ENCODE data around the gene SMG9. TPM values are rescaled to one million over a fixed set of nuclear protein-coding genes. Genes with fewer than 3 reads are reported as not detected.

The SMG9 gene
- polyA plus RNA-seq, 1 experiment: 14.8 TPM

- no peak for DNase-seq (ENCODE audit: low read depth)
- H3K36me3 ChIP-seq (ENCODE audit: control insufficient read depth, insufficient read depth, low read length): peaks cover 11% of the 10 kb centered on the region
- POLR2A ChIA-PET: interaction anchor here (0.6 to 1.1 kb wide), 2 partner anchors 11 to 45 kb away, joined by 3 read pairs; no protein-coding TSS in a partner anchor
- peak overlapping the region; percentile 62 for H3K4me3 ChIP-seq (ENCODE audit: low read depth, low read length)
- H3K27me3 ChIP-seq (ENCODE audit: control insufficient read depth, insufficient read depth, low read length): no peaks in the 10 kb centered on the region
- CTCF ChIA-PET: interaction anchor here (2.7 to 6.2 kb wide), 2 partner anchors 8 to 14 kb away, joined by 10 to 44 read pairs; no protein-coding TSS in a partner anchor
- no peak for TF ChIP-seq CTCF (IDR thresholded peaks at IDR 0.05; ENCODE audit: insufficient read depth, low read depth, low read length)
These were observed 584 bp downstream of the SMG9 start for GRCh38 chr19:43754253-43754502.

GRCh38 chr19:43752287-43752875 lies 2.4 kb downstream of the SMG9 start:
- peaks cover 20% of the 10 kb centered on the region for H3K36me3 ChIP-seq (ENCODE audit: control insufficient read depth, insufficient read depth, low read length)
- DNase-seq (ENCODE audit: low read depth): no peak
- POLR2A ChIA-PET: interaction anchor here (0.7 to 1.0 kb wide), 2 partner anchors 12 to 82 kb away, joined by 3 to 8 read pairs; no protein-coding TSS in a partner anchor

GRCh38 chr19:43751466-43752220 lies 3.1 kb downstream of the SMG9 start:
- H3K4me3 ChIP-seq (ENCODE audit: low read depth, low read length): no peak overlapping the region
- peaks cover 21% of the 10 kb centered on the region for H3K36me3 ChIP-seq (ENCODE audit: control insufficient read depth, insufficient read depth, low read length)
- H3K27me3 ChIP-seq (ENCODE audit: control insufficient read depth, insufficient read depth, low read length): no peaks in the 10 kb centered on the region
- no peak for DNase-seq (ENCODE audit: low read depth)
- TF ChIP-seq CTCF (IDR thresholded peaks at IDR 0.05; ENCODE audit: insufficient read depth, low read depth, low read length): no peak
- POLR2A ChIA-PET: no interaction called here
- CTCF ChIA-PET: interaction anchor here (1.0 to 2.9 kb wide), 9 partner anchors 8 to 648 kb away, joined by 3 to 15 read pairs (median 6); partner anchors contain the start of gene PLAUR

More at GRCh38 chr19:43752287-43752875, 2.4 kb downstream of the SMG9 start:
- Histone ChIP-seq H3K4me3 (ENCODE audit: low read depth, low read length) (no peak overlapping the region), H3K27me3 (ENCODE audit: control insufficient read depth, insufficient read depth, low read length) (no peaks in the 10 kb centered on the region)
- TF ChIP-seq CTCF (IDR thresholded peaks at IDR 0.05; ENCODE audit: insufficient read depth, low read depth, low read length): no peak
- CTCF ChIA-PET: interaction anchor here (1.2 to 2.9 kb wide), 9 partner anchors 7 to 82 kb away, joined by 3 to 15 read pairs (median 6); partner anchors contain the start of gene PLAUR

- DNase-seq (ENCODE audit: low read depth): no peak
- CTCF ChIA-PET: interaction anchor here (2.2 kb wide), 1 partner anchor 35 kb away, joined by 7 read pairs; no protein-coding TSS in a partner anchor
- Histone ChIP-seq H3K27me3 (ENCODE audit: control insufficient read depth, insufficient read depth, low read length) (no peaks in the 10 kb centered on the region), H3K36me3 (ENCODE audit: control insufficient read depth, insufficient read depth, low read length) (peaks cover 27% of the 10 kb centered on the region), H3K4me3 (ENCODE audit: low read depth, low read length) (no peak overlapping the region)
- POLR2A ChIA-PET: no interaction called here
- no peak for TF ChIP-seq CTCF (IDR thresholded peaks at IDR 0.05; ENCODE audit: insufficient read depth, low read depth, low read length)
These were observed 4.9 kb downstream of the SMG9 start for GRCh38 chr19:43749898-43750297.

GRCh38 chr19:43749152-43749551 lies 5.6 kb downstream of the SMG9 start:
- ChIA-PET CTCF (no interaction called here), POLR2A (no interaction called here)
- Histone ChIP-seq H3K36me3 (ENCODE audit: control insufficient read depth, insufficient read depth, low read length) (peaks cover 30% of the 10 kb centered on the region), H3K4me3 (ENCODE audit: low read depth, low read length) (no peak overlapping the region), H3K27me3 (ENCODE audit: control insufficient read depth, insufficient read depth, low read length) (no peaks in the 10 kb centered on the region)
- TF ChIP-seq CTCF (IDR thresholded peaks at IDR 0.05; ENCODE audit: insufficient read depth, low read depth, low read length): no peak
- DNase-seq (ENCODE audit: low read depth): no peak
